NCI-H510A treated with DMSO at 0.1 percent for 48 hours (cell line): ENCODE results near the gene SPIN2B.

Experiments
- DNase-seq: peaks from one replicate; lab custom pipeline; 2025; lab: John Stamatoyannopoulos, UW

SPIN2B gene

GRCh38 chrX:57070185-57070984, 51.0 kb downstream of the SPIN2B start:
- DNase-seq, result no peak
